Measurements from ENCODE around the gene WFIKKN2.

WFIKKN2 gene

GRCh38 chr17:50830352-50830751, 5.0 kb upstream of the WFIKKN2 start:
- no peak for TF ChIP-seq CTCF (IDR thresholded peaks at IDR 0.05; ENCODE audit: low read depth, low read length)
- no peak overlapping the region for H3K4me3 ChIP-seq (ENCODE audit: low read depth, low read length)

- no peak for TF ChIP-seq CTCF (IDR thresholded peaks at IDR 0.05; ENCODE audit: low read depth, low read length)
- no peak overlapping the region for H3K4me3 ChIP-seq (ENCODE audit: low read depth, low read length)
Observed at GRCh38 chr17:50830994-50831393, 4.4 kb upstream of the WFIKKN2 start.

- H3K4me3 ChIP-seq (ENCODE audit: low read depth, low read length): no peak overlapping the region
- no peak for TF ChIP-seq CTCF (IDR thresholded peaks at IDR 0.05; ENCODE audit: low read depth, low read length)
Observed at GRCh38 chr17:50831471-50831928, 3.9 kb upstream of the WFIKKN2 start.

GRCh38 chr17:50832267-50832863, 3.0 kb upstream of the WFIKKN2 start:
- no peak overlapping the region for H3K4me3 ChIP-seq (ENCODE audit: low read depth, low read length)
- TF ChIP-seq CTCF (IDR thresholded peaks at IDR 0.05; ENCODE audit: low read depth, low read length): no peak

GRCh38 chr17:50832864-50833381, 2.5 kb upstream of the WFIKKN2 start:
- H3K4me3 ChIP-seq (ENCODE audit: low read depth, low read length): no peak overlapping the region
- no peak for TF ChIP-seq CTCF (IDR thresholded peaks at IDR 0.05; ENCODE audit: low read depth, low read length)

- TF ChIP-seq CTCF (IDR thresholded peaks at IDR 0.05; ENCODE audit: low read depth, low read length): no peak
- H3K4me3 ChIP-seq (ENCODE audit: low read depth, low read length): no peak overlapping the region
Observed at GRCh38 chr17:50833510-50834428, 1.6 kb upstream of the WFIKKN2 start.
